HUES64 (cell line): Measurements from ENCODE around the gene PDZD2.
"Not testable (repeated sequence)": the region's sequence is repeated elsewhere in the genome, so short reads cannot be mapped to it uniquely, and the experiment has no call there.

Experiments
- H3K27ac ChIP-seq: 2 replicates; pipeline ENCODE4 v1.7.0; 2013; ENCODE audit warnings: low read depth, low read length, inconsistent platforms
- H3K27me3 ChIP-seq: 2 replicates; pipeline ENCODE4 v1.6.1; 2013; ENCODE audit warnings: mild to moderate bottlenecking, low read length; ENCODE audit not compliant: insufficient read depth
- H3K36me3 ChIP-seq: 2 replicates; pipeline ENCODE4 v1.6.1; 2013; ENCODE audit warnings: mild to moderate bottlenecking, low read length; ENCODE audit not compliant: insufficient read depth
- H3K4me1 ChIP-seq: 2 replicates; pipeline ENCODE4 v1.6.1; 2013; ENCODE audit warnings: mild to moderate bottlenecking, low read length, moderate library complexity; ENCODE audit not compliant: insufficient read depth
- H3K4me3 ChIP-seq: 2 replicates; pipeline ENCODE4 v1.5.1; 2013; ENCODE audit warnings: mild to moderate bottlenecking, low read length, moderate library complexity
- H3K9ac ChIP-seq: 2 replicates; pipeline ENCODE4 v1.6.1; 2013; ENCODE audit warnings: mild to moderate bottlenecking, low read depth, low read length
- H3K9me3 ChIP-seq: 2 replicates; pipeline ENCODE4 v1.6.1; 2013; ENCODE audit warnings: low read depth, low read length; ENCODE audit not compliant: insufficient read depth
- WGBS: fragments of 150-250, 120-280 bp; methylation state at CpG from one replicate; pipeline ENCODE4 v1.1.7; 2013; ENCODE audit warnings: missing lambda C conversion rate; 5-methylcytosine and 5-hydroxymethylcytosine counted together

Gene PDZD2

DNA sequence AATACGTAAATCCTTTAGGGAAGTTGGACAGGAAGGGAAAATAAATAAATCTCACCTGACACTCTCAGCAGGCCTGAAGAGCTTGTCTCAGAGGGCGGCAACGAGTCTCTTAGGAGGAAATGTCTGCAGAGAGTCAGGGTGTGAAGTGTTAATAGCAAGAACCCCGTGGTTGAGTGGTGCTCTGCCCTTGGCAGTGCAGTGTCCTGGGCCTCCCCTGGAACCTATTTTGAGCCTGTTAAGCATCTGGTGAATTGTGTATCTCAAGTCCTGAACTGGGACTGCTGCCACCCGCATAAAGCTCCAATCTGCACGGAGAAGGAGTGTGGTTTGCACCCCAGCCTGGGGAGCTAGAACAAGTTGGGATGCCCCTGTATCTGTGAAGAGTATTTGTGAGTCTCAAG is 323.4 kb downstream of the PDZD2 start:
- no peaks in the 10 kb centered on the region for H3K9me3 ChIP-seq
- H3K27ac ChIP-seq = no peak overlapping the region
- H3K36me3 ChIP-seq = no peaks in the 10 kb centered on the region
- peaks cover 20% of the 10 kb centered on the region; the same call in 1 of the 2 replicates for H3K4me1 ChIP-seq
- H3K4me3 ChIP-seq = no peak overlapping the region
- no peak overlapping the region for H3K9ac ChIP-seq
- H3K27me3 ChIP-seq = no peaks in the 10 kb centered on the region
- 71% methylated on average over 6 of the region's 6 CpGs for WGBS

DNA sequence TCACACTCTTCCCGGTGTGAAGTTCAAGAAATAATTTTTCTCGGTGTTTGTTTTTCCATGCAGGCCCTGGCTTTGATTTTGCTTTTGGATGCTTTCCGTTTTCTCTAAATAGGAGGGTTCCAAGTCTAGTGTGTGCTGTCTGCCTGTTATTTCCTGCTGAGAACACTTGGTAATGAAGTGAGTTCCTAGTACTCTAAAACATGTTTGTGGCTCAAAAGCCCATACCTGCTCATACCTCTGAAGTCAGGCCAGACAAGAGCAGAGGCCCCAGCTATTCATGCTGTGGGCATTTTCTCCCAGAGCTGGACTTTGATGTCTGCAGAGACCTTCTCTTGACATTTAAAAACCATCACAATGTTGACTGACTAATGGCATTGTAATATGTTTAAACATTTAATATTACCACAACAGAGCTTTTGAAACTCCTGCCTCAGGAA is 324.0 kb downstream of the PDZD2 start:
- Histone ChIP-seq H3K4me3 (no peak overlapping the region), H3K27ac (no peak overlapping the region), H3K36me3 (no peaks in the 10 kb centered on the region), H3K4me1 (peaks cover 20% of the 10 kb centered on the region; the same call in 1 of the 2 replicates), H3K9me3 (no peaks in the 10 kb centered on the region), H3K9ac (no peak overlapping the region), H3K27me3 (no peaks in the 10 kb centered on the region)
- 90% methylated on average over 3 of the region's 3 CpGs for WGBS

DNA sequence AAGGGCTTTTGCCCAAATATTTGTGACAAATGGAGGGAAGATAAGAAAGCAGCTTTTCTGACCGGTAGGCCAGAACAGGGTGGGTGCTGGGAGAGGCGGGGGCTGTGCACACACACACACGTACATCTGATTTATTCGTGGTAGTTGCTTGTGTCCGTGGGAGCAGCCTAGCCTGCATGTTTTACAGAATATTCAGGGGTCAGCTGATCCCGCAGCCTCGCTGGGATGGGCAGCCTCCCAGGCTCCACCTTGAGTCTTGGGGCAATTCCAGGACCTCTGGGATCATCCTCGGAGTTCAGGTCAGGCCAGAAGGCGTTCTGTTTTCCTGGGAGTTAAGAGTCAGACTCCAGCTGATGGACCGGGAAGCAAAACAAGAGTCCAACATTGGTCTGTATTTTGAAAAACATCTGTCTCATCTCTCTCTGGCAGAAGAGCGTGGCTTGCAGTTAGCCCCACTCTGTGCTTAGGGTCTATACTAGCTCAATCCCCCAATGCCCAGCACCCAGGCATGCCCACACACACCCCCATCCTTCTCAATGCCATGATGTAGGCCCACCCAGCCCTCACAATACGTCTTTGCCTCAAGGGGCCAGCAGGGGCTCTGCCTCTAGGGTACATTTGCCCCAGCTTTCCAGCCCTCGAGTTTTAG is 324.6 kb downstream of the PDZD2 start:
- Histone ChIP-seq H3K4me3 (no peak overlapping the region), H3K36me3 (no peaks in the 10 kb centered on the region), H3K27ac (no peak overlapping the region), H3K27me3 (no peaks in the 10 kb centered on the region), H3K9me3 (no peaks in the 10 kb centered on the region), H3K9ac (no peak overlapping the region), H3K4me1 (peaks cover 20% of the 10 kb centered on the region; the same call in 1 of the 2 replicates)
- WGBS = 90% methylated on average over 13 of the region's 13 CpGs

DNA sequence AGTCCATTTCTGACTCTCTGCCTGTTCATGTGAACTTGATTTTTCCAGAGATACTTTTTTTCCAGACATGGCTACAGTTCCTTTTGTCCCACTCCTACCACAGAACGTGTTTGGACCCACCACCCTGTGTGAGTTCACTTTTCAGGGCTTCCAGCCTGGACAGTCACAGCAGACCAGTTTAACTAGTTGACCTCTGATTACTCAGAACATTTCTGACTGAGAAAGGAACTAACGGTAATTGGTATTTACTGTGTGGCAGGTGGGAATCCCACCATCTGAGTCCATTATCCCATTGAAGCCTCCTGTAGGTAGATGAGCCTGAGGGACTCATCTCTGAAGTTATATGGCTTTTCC is 325.1 kb downstream of the PDZD2 start:
- 77% methylated on average over 2 of the region's 2 CpGs for WGBS
- Histone ChIP-seq H3K36me3 (no peaks in the 10 kb centered on the region), H3K27me3 (no peaks in the 10 kb centered on the region), H3K4me1 (peaks cover 20% of the 10 kb centered on the region; the same call in 1 of the 2 replicates), H3K9me3 (no peaks in the 10 kb centered on the region), H3K4me3 (no peak overlapping the region), H3K27ac (no peak overlapping the region), H3K9ac (no peak overlapping the region)

DNA sequence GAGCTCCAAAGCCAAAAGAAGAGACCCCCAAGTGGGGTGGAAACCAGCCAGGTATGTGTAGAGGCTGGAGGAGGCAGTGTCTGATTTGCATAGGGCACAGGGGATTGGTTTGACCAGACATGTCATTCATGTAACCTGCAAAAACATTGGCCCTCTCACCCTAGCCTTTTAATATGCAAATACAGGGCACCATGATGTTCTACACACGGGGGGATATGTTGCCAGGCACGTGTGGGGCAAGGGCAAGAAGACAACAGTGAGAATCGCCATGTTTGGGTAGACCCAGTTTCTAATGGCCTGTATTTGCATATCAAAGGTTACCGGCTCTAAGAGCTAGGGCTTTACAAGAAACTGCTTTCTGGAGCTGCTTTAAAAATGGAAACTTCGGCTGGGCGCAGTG is 326.3 kb downstream of the PDZD2 start:
- no peaks in the 10 kb centered on the region for H3K9me3 ChIP-seq
- 57% methylated on average over 6 of the region's 6 CpGs for WGBS
- H3K4me1 ChIP-seq = peaks cover 20% of the 10 kb centered on the region; the same call in 1 of the 2 replicates
- no peaks in the 10 kb centered on the region for H3K27me3 ChIP-seq
- H3K9ac ChIP-seq = no peak overlapping the region
- H3K36me3 ChIP-seq = no peaks in the 10 kb centered on the region
- H3K4me3 ChIP-seq = no peak overlapping the region
- H3K27ac ChIP-seq = no peak overlapping the region

DNA sequence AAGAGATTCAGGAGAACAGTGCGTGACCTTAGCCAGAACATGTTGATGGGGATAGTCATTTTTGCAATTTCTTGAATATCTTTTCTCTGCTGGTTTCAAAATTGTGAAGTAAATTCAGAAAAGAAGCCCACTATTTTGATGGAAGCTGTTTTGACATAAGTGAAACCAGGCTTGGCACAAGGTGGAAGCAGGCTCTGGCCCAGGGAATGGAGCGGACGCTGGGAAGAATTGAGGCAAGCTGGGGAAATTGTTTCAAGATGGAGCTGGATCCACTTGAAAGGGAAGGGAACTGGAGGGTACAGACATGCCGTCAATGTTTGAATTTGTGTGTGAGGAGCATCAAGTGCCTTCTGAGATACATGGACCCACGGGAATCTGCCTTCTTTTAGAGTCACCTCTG is 328.0 kb downstream of the PDZD2 start:
- H3K9me3 ChIP-seq = no peaks in the 10 kb centered on the region
- no peaks in the 10 kb centered on the region for H3K36me3 ChIP-seq
- peaks cover 20% of the 10 kb centered on the region; the same call in 1 of the 2 replicates for H3K4me1 ChIP-seq
- H3K27ac ChIP-seq = no peak overlapping the region
- H3K27me3 ChIP-seq = no peaks in the 10 kb centered on the region
- no peak overlapping the region for H3K9ac ChIP-seq
- no peak overlapping the region for H3K4me3 ChIP-seq
- WGBS = 96% methylated on average over 5 of the region's 5 CpGs

DNA sequence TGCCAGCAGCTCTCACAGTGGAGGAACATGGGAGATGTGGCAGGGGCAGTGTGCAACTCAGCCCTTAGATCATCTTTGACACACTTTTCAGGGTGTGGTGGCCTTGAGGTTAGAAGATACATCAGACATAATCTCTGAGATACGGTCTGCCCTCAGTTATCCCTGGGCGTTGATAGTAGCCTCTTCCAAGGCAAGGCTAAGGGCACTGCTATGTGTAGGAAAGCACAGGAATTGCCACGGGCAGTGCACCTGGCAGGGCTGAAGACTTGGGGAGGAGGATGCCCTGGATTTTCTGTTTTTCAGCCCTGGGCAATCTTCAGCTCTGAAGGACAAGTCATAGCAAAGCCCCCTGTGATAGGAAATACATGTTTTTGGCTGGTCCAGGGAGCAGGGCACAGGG is 328.5 kb downstream of the PDZD2 start:
- 78% methylated on average over 3 of the region's 3 CpGs for WGBS

DNA sequence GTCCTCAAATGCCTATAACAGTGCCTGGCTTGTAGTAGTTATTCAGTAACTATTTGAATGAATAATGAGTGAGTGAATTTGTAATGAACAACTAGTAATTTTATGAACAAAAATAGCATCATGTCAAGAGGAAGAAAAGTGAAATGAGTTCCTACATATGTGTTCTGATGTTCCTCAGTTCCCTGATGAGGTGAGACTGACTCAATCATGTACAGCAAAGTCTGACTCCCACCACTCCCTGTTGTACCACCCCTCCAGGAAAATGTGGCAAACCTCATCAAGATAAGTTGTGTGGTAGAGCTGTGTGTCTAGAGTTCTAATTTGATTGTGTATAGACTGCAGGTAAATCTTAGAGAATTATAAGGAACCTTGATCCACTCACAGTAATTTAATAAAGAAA is 333.6 kb downstream of the PDZD2 start:
- Histone ChIP-seq H3K27ac (no peak overlapping the region), H3K36me3 (no peaks in the 10 kb centered on the region), H3K4me1 (no peaks in the 10 kb centered on the region)

More for the DNA sequence above, 328.5 kb downstream of the PDZD2 start:
- Histone ChIP-seq H3K9ac (no peak overlapping the region), H3K27me3 (no peaks in the 10 kb centered on the region), H3K9me3 (no peaks in the 10 kb centered on the region), H3K4me3 (no peak overlapping the region), H3K4me1 (peaks cover 20% of the 10 kb centered on the region; the same call in 1 of the 2 replicates), H3K27ac (no peak overlapping the region), H3K36me3 (no peaks in the 10 kb centered on the region)

DNA sequence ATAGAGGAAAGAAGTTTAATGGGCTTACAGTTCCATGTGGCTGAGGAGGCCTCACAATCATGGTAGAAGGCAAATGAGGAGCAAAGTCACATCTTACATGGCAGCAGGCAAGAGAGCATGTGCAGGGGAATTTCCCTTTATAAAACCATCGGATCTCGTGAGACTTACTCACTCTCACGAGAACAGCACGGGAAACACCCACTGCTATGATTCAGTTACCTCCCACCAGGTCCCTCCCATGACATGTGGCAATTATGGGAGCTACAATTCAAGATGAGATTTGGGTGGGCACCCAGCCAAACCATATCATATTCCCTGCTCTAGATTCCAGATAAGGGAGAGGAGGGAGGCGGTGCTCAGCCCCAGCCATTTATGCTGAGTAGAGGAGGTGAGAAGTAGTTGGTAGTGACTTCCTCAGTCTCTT is 336.3 kb downstream of the PDZD2 start:
- 97% methylated on average over 5 of the region's 5 CpGs for WGBS
- not testable (repeated sequence) for H3K27ac ChIP-seq, H3K27me3 ChIP-seq, H3K4me1 ChIP-seq, H3K36me3 ChIP-seq, H3K9ac ChIP-seq, H3K4me3 ChIP-seq, H3K9me3 ChIP-seq

More for the DNA sequence above, 333.6 kb downstream of the PDZD2 start:
- H3K9ac ChIP-seq = no peak overlapping the region
- no peaks in the 10 kb centered on the region for H3K27me3 ChIP-seq
- H3K9me3 ChIP-seq = no peaks in the 10 kb centered on the region
- H3K4me3 ChIP-seq = no peak overlapping the region

DNA sequence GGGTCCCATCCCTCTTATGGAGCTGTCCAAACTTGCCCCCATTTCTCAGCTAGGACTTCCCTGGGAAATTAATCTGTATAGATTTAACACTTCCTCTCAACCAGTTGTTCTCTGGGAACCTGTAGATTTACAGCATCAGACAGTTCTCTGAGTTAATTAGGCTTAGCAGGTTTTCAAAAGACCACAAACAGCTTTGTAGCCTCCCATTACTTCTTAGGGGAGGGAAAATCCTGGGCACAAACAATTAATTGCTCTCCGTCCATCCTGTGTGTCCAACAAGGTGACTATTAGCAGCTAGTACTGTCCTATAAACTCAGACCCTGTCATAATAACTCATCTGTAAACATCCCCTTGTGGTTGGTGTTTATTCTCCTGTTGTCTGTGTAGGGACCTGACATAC is 337.2 kb downstream of the PDZD2 start:
- Histone ChIP-seq H3K36me3 (no peaks in the 10 kb centered on the region), H3K27ac (no peak overlapping the region), H3K4me1 (no peaks in the 10 kb centered on the region), H3K27me3 (no peaks in the 10 kb centered on the region), H3K9me3 (no peaks in the 10 kb centered on the region), H3K9ac (no peak overlapping the region), H3K4me3 (no peak overlapping the region)
- WGBS = 83% methylated on average over 1 of the region's 1 CpG

DNA sequence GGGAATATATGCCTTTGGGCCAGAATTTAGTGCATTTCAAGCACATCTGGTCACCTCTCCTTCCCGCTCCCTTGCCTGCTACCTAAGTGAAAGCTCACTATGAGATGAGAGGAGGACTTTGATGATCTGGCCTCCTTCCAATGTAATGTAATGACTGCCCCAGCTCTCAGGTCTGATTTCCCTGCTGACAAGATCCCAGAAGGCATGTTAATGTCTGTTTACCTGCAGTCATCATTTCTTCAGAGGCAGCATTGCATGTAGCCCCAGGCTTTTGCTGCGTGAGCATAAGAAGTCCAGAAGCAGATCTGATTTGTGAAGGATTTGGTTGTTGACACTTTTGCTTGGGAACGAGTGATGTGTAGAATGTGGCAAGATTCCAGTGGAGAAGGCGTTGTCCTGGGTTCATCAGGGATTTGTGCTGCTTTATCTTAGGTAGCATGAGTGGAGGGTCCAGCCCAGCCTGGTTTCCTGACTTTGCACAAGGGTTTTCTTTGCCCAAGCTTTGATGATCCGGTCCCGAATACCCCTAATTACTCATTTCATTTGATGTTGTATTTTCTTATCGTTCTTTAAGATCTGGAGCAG is 342.5 kb downstream of the PDZD2 start:
- H3K4me1 ChIP-seq = peaks cover 5% of the 10 kb centered on the region; the same call in 1 of the 2 replicates
- no peak overlapping the region for H3K27ac ChIP-seq
- no peaks in the 10 kb centered on the region for H3K27me3 ChIP-seq
- no peak overlapping the region for H3K4me3 ChIP-seq
- no peaks in the 10 kb centered on the region for H3K36me3 ChIP-seq
- H3K9ac ChIP-seq = no peak overlapping the region
- WGBS = 95% methylated on average over 7 of the region's 7 CpGs
- no peaks in the 10 kb centered on the region for H3K9me3 ChIP-seq
